Stimulated activated CD4-positive, alpha-beta T cell treated with anti-CD3 and anti-CD28 coated beads, TNF-alpha, amount 100 ng/mL, for 48 hours (primary cell): ENCODE measurements around the gene SURF1.

Experiments used
- DNase-seq, 3 donors: peaks; one replicate each; pipeline ENCODE4 v3.0.0-alpha.2; 2020; ENCODE audit warnings: low read depth in 3 of 3

Gene SURF1

DNA sequence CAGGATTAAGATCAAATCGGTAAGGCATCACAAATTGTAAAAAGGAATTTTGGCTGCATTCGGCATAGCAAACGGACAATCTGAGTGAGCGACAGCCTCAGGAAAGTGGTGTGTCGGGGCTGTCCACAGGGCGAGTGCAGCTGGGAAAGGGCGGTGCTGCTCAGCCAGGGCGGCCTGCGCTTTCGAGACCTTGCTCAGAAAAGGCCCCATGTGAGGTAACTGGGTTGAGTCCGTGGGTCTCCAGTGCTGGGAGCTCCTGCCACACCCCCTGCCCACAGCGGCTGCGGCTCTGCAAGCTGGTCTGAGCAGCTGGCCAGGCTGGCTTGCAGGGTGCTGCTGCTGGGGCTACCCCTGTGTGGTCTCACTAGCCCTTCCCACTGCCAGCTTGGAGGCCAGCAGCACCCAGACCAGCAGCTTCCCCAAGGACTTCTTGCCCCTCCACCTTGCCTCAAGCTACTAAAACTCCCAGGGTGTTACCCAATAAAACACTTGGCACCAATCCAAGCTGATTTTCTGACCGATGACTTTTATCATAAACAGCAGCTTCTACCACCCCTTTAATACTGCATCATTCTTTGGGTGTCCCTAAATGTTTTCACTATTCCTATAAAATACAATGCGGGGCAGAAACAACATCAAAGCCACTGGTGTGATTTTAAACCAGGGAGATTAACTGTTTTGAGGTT is 6.2 kb upstream of the SURF1 start:
- no peak for DNase-seq

DNA sequence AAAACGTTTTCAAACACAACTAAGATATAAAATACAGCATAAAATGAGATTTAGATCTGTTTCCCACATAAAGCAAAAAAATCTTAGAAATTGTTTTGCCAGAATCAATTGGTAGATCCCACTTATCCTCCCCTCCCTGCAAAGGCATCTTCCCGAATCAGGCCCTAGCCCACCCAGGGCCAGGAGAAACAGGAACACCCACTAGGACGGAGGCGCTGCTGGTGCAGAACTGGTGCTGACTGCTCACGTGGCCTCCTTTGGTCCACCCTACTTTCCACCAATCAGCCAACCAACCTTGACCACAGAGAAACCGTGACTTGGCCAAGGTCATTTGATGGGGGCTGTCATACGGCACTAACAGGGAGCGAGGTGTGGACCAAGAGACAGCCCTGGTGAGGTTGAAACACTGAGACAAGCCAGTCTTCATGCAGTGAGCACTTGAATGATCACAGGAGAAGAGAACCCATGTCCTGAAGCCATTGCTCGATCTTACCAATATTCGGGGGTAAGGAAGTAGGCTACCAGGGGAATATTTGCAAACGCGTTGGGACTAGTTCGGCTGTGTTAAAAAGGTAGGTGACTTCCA is 5.3 kb upstream of the SURF1 start:
- no peak for DNase-seq

- no peak for DNase-seq
These were observed 4.4 kb upstream of the SURF1 start for GRCh38 chr9:133360400-133361393.

DNA sequence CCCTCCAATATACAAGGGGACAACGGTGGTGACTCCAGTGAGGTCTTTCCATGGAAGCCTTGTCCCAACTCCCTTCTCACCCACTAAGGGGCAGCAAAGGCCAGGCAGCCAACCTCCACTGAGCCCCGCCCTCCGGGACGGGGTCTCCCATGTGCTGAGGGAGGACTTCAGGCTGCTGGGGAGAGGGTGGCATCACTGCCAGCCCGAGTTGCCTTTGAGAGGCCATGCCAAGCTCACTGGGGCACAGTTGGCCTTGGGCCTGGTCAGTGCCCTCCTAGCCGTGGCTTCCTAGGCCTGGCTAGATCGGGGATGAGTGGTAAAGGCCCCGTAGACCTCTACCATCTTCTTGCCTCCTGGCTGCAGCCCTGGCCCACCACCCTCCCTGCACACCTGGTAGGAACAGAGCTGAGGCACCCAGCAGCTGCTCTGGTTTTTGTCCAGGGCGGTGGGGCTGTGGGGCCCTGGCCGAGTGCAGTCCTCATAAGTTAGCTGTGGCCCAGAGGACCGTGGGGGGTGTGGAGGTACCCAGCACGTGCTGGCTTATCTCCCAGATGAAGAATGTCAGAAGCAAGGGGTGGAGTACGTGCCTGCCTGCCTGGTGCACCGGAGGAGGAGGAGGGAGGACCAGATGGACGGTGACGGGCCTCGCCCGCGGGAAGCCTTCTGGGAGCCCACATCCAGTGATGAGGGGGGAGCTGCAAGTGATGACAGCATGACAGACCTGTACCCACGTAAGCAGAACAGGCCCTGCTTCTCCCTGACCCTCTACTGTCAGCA is 3.3 kb upstream of the SURF1 start:
- no peak for DNase-seq

- no peak for DNase-seq
These were observed 1.4 kb upstream of the SURF1 start for GRCh38 chr9:133357656-133358055.

DNA sequence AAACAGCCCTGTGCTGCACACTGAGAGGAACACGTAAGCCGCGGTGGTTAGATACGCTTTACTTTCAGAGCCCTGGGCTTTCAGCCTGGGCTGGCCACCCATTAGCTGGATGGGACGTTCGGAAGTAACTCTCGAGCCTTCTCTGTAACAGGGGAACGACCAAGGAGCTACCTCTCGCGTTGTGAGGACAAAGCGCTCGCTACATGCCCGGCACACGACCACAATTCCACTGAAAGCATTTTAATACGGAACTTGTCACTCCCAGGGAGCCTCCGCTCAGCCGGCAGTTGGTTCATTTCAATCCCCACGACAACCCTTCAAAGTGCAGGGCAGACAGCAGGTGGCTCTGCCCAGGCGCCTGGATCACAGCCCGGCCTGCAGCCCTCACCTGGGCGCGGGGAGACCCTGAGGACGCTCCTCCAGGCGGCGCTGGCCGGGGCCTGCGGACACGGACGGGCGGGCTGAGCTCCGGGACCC is 368 bp downstream of the SURF1 start:
- no peak for DNase-seq

GRCh38 chr9:133354766-133355165 is 1.5 kb downstream of the SURF1 start:
- DNase-seq, result no peak

GRCh38 chr9:133353548-133353947 is 2.7 kb downstream of the SURF1 start:
- DNase-seq, result no peak

DNA sequence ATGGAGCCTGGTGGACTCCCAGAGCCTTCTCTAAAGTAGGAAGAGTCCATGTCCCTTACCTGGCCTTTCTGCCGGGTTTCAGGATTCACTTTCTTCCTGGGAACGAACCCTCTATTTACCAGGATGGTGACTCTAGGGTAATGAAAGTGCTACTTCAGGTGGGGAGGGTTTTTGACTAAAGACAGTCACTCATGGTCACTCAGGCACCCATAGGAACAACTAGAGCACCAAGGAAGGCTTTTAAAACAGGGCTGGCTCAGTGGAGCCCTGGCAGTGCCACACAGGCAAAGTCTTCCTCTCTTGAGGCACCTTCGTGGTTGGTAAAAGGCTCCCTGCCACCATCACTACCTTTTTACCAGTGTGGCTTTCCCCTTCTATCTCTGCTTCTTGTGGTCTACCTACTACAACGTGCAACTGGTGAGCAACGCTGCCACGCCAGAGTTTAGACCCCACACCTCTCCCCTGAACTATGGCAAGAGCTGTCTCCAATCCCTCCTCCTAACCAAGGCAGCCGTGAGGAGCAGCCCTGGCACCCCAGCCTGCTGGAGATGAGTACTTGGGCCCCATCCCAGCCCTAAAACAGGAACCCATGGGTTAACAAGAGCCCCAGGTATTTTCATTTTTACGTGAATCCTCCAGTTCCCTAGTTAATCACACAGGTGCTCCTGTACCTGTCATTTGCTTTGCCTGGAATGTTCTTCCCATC is 3.5 kb downstream of the SURF1 start:
- DNase-seq, result no peak

DNA sequence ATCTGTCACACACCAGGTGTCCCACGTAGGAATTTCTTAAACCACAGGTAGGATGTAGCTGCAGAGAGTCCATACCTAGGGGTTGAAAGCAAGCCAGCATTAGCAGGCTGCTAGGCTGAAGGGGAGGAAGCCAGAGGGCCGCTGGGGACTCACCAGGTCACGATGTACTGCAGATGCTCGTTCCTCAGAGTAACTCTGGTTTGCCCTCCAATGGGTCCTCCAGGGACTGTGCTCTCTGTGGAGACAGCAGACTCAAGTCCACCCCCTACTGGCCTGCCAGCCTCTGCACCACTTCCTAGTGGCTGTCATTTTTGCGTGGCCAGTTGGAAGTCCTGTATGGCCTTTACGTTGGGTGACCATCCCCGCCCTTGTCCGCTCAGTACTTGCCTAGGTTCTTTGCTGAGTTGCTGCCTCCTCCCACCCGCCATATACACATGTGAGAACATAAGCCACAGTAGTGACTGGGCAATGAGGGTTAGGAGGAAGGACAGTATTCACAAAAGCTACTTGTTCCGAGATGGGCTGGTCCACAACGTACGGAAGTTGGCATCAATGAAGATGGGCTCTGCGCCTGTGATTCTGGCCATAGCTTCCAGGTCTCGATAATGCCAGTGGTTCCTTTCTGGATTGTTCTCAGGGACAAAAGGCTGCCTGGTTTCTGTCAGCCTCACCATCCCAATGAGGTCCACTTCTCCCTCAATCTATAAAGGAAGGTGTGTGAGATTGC is 4.2 kb downstream of the SURF1 start:
- no peak for DNase-seq

GRCh38 chr9:133351526-133351907 is 4.8 kb downstream of the SURF1 start:
- DNase-seq, result no peak

DNA sequence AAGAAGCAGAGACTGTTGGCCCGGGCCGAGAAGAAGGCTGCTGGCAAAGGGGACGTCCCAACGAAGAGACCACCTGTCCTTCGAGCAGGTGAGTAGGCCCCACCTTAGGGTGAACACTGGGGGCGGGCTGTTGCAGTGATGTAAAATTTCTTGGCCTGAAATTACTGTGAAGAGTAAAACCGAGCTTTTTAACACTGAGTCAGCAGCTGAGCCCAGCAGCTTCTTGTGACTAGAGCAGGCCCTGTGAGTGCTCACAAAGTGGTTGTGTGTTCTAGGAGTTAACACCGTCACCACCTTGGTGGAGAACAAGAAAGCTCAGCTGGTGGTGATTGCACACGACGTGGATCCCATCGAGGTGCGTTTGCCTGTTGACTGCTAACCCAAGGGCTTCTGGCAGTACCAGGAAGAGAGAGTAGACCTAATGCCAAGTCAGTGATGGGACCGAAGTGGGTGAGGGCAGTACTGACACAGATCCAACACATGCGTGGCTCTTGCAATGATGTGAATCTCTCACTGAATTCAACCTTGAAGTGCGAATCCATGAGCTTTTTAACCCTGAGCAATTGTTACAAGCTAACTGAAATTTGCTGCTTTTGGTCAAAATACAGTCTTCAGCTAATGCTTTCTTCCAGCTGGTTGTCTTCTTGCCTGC is 6.2 kb downstream of the SURF1 start:
- DNase-seq, result no peak

DNA sequence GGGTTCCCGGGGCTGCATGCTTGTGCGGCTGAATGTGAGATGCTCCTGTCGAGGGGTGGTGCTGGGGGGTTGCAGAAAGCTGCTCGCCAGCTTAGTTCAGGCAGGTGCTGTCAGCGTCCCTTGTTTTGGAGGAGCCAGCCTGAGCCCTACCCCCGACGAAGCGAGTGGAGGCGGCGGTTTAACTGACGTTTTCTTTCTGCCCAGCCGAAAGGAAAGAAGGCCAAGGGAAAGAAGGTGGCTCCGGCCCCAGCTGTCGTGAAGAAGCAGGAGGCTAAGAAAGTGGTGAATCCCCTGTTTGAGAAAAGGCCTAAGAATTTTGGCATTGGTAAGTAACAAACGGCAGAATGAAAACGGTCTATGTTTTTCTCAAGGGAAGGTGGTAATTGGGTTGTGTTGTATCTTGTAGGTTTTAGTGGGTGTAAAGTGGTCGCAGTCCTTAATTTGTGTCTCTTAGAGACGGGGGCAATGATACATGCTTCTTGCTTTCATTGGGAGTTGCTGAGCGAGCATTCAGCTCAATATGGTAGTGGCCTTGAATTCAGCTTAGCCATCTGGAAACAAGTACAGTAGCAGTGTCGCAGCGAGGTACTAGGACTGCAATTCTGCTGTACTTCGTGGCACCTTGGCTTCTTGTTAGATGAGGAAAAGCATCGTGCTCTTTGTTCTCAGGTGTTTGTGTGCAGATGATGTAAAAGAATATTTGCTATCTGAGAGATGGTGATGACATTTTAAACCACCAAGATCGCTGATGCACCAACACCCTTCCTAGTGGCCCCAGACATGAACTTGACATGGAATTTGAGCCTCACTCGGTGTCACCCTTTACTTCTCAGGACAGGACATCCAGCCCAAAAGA is 7.3 kb downstream of the SURF1 start:
- no peak for DNase-seq

GRCh38 chr9:133347985-133348717 is 8.1 kb downstream of the SURF1 start, which contains the start of the genes MED22 and RPL7A:
Gene MED22, minus strand, starts transcription at chr9:133348131. Its CDS starts 1,469 bp downstream, at chr9:133346662.
Gene RPL7A, plus strand, starts transcription at chr9:133348218. Its CDS starts 26 bp downstream, at chr9:133348244.
- DNase-seq, result peak; percentile 89 to 90 (median 90)

- no peak for DNase-seq
These were observed 8.7 kb downstream of the SURF1 start for GRCh38 chr9:133347515-133347984.

DNA sequence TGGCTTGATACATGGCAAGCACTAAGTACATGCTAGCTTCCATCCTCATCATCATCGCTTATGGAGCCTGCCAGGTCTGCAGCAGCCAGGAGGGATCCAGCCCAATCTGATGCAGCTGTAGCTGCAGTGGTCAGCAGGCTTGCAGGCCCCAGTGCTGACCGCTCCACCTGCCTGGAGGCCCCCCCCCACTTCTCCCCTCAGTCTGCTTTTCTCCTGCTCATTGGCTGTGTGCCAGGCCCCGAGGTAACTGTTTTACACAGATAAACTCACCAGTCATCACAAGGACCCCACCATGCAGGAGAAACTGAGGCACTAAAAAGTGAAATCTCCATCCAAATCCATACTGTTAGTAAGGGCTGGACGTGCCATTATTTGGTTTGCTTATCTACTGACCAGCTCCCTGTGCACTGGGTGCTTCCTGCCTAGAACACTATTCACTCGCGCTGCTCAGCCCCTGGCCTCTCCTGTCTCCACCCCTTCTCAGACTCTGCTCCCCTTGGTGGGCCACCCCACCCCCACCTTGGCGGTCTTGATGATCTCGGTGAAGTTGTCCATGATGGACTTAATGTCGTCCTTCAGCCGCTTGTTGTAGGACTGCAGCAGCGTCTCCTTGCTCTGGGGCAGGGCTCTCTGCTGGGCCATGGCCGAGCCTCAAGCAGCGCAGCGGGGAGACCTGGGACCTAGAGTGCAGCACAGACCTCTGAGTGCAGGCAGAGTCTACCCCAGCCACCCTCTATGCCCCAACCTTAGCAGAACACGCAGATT is 10.1 kb downstream of the SURF1 start:
- DNase-seq, result no peak

- no peak for DNase-seq
These were observed 10.7 kb downstream of the SURF1 start for GRCh38 chr9:133345596-133345995.
